ENCODE data around the gene WASL.

DNA sequence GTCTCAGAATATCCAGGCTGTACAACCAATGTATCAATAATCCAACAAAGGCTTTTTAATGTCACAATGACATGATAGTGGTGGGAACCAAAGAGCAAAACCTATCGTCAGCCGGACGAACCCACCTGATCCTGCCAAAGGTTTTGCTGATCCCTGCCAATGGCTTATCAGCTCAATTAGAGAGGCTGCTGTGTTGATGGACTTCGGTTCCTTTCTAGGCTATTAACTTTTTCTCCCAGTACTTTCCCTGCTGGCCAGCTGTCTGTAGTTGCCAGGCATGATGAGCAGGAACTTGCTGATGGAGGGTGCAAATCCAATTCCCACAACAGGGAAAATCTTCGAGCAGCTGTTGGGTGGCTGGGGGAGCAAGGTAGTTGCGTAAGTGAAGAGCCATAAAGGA is 90.8 kb downstream of the WASL start:
- TF ChIP-seq, protein P1, sequence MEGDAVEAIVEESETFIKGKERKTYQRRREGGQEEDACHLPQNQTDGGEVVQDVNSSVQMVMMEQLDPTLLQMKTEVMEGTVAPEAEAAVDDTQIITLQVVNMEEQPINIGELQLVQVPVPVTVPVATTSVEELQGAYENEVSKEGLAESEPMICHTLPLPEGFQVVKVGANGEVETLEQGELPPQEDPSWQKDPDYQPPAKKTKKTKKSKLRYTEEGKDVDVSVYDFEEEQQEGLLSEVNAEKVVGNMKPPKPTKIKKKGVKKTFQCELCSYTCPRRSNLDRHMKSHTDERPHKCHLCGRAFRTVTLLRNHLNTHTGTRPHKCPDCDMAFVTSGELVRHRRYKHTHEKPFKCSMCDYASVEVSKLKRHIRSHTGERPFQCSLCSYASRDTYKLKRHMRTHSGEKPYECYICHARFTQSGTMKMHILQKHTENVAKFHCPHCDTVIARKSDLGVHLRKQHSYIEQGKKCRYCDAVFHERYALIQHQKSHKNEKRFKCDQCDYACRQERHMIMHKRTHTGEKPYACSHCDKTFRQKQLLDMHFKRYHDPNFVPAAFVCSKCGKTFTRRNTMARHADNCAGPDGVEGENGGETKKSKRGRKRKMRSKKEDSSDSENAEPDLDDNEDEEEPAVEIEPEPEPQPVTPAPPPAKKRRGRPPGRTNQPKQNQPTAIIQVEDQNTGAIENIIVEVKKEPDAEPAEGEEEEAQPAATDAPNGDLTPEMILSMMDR (optimal IDR thresholded peaks at IDR 0.05 in 1 of 3, IDR thresholded peaks at IDR 0.05 in 1 of 3, conservative IDR thresholded peaks at IDR 0.05 in 1 of 3; ENCODE audit: extremely low read depth in 1 of 3, insufficient read depth in 2 of 3, low read length in 3 of 3), result no peak
- no peak for TF ChIP-seq EZH2 (IDR thresholded peaks at IDR 0.05; ENCODE audit: low read length)
